ENCODE data around the gene PEX14.

DNA sequence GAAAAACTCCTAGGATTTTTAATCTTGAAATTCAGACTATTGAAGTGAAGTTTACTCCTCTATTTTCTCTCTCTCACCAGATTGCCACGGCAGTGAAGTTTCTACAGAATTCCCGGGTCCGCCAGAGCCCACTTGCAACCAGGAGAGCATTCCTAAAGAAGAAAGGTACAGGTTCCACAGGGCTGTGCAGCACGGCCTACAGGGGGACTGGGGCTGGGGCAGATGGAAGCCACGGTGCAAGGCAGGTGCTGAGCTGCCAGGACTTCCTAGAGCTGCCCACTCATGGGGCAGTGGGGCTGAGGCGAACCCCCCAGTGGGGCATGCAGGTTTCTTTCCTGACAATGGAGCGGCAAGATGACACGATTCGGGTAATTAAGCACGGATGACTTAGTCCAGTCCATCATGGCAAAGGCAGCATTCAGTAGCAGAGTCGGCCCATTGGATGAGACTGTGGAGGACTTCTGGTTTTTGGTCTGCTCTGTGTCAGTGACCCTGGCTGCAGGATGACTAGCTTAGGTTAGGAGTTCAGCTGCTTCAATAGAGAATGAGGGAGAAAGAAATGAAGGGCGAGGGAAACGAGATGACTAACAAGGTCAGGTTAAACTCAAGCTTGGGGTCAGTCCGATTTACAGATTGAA, 61.5 kb downstream of the PEX14 start:
- TF ChIP-seq, protein P1, sequence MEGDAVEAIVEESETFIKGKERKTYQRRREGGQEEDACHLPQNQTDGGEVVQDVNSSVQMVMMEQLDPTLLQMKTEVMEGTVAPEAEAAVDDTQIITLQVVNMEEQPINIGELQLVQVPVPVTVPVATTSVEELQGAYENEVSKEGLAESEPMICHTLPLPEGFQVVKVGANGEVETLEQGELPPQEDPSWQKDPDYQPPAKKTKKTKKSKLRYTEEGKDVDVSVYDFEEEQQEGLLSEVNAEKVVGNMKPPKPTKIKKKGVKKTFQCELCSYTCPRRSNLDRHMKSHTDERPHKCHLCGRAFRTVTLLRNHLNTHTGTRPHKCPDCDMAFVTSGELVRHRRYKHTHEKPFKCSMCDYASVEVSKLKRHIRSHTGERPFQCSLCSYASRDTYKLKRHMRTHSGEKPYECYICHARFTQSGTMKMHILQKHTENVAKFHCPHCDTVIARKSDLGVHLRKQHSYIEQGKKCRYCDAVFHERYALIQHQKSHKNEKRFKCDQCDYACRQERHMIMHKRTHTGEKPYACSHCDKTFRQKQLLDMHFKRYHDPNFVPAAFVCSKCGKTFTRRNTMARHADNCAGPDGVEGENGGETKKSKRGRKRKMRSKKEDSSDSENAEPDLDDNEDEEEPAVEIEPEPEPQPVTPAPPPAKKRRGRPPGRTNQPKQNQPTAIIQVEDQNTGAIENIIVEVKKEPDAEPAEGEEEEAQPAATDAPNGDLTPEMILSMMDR (IDR thresholded peaks at IDR 0.05): no peak
- no peak for TF ChIP-seq POLR2A (IDR thresholded peaks at IDR 0.05)

All from uterus (tissue), 2 donors.